Small intestine (tissue), 7 donors: ENCODE data around the gene POU2F1. TPM values are rescaled to one million over a fixed set of nuclear protein-coding genes. Genes with fewer than 3 reads are reported as not detected.

Source experiments
- DNase-seq, 2 donors: peaks; one replicate each; pipeline versions ENCODE4 v3.0.0 to v3.0.0-alpha.2; 2013
- FAIRE-seq: peaks from 2 replicates; lab custom pipeline; 2012; peaks lifted over from hg19 to GRCh38; lab: Jason Lieb, UNC
- H3K27ac ChIP-seq, 3 donors: one replicate each; pipeline ENCODE4 v1.5.1; 2013; ENCODE audit warnings: low read length in 2 of 3, mild to moderate bottlenecking in 2 of 3, control low read depth in 1 of 3, inconsistent platforms in 1 of 3, low read depth in 1 of 3, moderate library complexity in 1 of 3
- H3K27me3 ChIP-seq, 3 donors: one replicate each; pipeline ENCODE4 v1.6.1; 2013; ENCODE audit warnings: low read length in 3 of 3, inconsistent platforms in 1 of 3; ENCODE audit not compliant: control insufficient read depth in 3 of 3, insufficient read depth in 3 of 3
- H3K36me3 ChIP-seq, 3 donors: one replicate each; pipeline ENCODE4 v1.6.1; 2013; ENCODE audit warnings: low read length in 3 of 3, inconsistent platforms in 1 of 3, low read depth in 1 of 3, mild to moderate bottlenecking in 1 of 3, moderate library complexity in 1 of 3; ENCODE audit not compliant: control insufficient read depth in 3 of 3, insufficient read depth in 2 of 3
- H3K4me1 ChIP-seq, 3 donors: one replicate each; pipeline ENCODE4 v1.6.1; 2013; ENCODE audit warnings: low read length in 2 of 3, inconsistent platforms in 1 of 3, low read depth in 1 of 3, mild to moderate bottlenecking in 1 of 3, moderate library complexity in 1 of 3; ENCODE audit not compliant: control insufficient read depth in 3 of 3, insufficient read depth in 2 of 3
- H3K4me3 ChIP-seq, 3 donors: one replicate each; pipeline ENCODE4 v1.5.1; 2013; ENCODE audit warnings: low read length in 3 of 3, control low read depth in 1 of 3, inconsistent platforms in 1 of 3, low read depth in 1 of 3, mild to moderate bottlenecking in 1 of 3, moderate library complexity in 1 of 3
- H3K9me3 ChIP-seq, 2 donors: one replicate each; pipeline ENCODE4 v1.6.1; 2013; ENCODE audit warnings: low read depth in 1 of 2, low read length in 1 of 2; ENCODE audit not compliant: control insufficient read depth in 2 of 2, insufficient read depth in 1 of 2
- WGBS, 3 donors: extraction: QIAGEN DNeasy Blood & Tissue Kit; methylation state at CpG; one replicate each; pipeline ENCODE4 v1.1.7; 2013; 5-methylcytosine and 5-hydroxymethylcytosine counted together
- polyA plus RNA-seq, 4 donors: library from polyadenylated mRNA; stranded (reverse) in 3 of 4; unstranded in 1 of 4; fragments of 200-250 nt in 3 of 4; fragments of 120-200 nt in 1 of 4; gene quantifications; one replicate each; pipeline versions ENCODE4 v1.2.1 to v1.2.3, GENCODE V29; 2013
- donor health status: healthy with polysubstance abuse.
- donor health status: control.
- donor health status: control.
- donor health status: Bipolar disorder and iron deficiency.
- donor health status: healthy.

The POU2F1 gene
- polyA plus RNA-seq, 4 donors, result 0.81 to 8.9 (median 2.3) TPM

GRCh38 chr1:167262836-167263235, 42.1 kb downstream of the POU2F1 start:
- Histone ChIP-seq H3K4me3 (no peak overlapping the region), H3K4me1 (peaks cover 2 to 10% (median 3%) of the 10 kb centered on the region in 3 donors), H3K36me3 (no peaks in the 10 kb centered on the region), H3K9me3 (no peaks in the 10 kb centered on the region), H3K27me3 (no peaks in the 10 kb centered on the region), H3K27ac (no peak overlapping the region)
- DNase-seq (no peak), FAIRE-seq (no peak)

DNA sequence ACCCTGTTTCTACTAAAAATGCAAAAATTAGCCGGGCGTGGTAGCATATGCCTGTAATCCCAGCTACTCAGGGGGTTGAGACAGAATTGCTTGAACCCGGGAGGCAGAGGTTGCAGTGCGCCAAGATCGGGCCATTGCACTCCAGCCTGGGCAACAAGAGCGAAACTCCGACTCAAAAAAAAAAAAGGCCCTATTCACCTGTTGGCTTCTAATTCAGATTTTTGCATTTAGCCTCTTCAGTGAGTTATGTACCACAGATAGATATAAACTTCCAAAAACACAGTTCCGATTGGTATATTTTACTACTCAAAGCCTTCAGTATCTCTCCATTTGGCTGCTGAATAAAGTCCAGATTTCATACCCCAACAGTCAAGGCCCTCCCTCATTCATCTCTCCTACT, 42.7 kb downstream of the POU2F1 start:
- Histone ChIP-seq H3K4me3 (no peak overlapping the region), H3K4me1 (peaks cover 2 to 12% (median 3%) of the 10 kb centered on the region in 3 donors), H3K27me3 (no peaks in the 10 kb centered on the region), H3K27ac (peak overlapping the region in 1 of 3 donors; percentile 47), H3K36me3 (no peaks in the 10 kb centered on the region), H3K9me3 (no peaks in the 10 kb centered on the region)
- 94 to 98% (median 94%) methylated on average over 8 of the region's 8 CpGs for WGBS, 3 donors
- no peak for DNase-seq
- FAIRE-seq, result no peak

DNA sequence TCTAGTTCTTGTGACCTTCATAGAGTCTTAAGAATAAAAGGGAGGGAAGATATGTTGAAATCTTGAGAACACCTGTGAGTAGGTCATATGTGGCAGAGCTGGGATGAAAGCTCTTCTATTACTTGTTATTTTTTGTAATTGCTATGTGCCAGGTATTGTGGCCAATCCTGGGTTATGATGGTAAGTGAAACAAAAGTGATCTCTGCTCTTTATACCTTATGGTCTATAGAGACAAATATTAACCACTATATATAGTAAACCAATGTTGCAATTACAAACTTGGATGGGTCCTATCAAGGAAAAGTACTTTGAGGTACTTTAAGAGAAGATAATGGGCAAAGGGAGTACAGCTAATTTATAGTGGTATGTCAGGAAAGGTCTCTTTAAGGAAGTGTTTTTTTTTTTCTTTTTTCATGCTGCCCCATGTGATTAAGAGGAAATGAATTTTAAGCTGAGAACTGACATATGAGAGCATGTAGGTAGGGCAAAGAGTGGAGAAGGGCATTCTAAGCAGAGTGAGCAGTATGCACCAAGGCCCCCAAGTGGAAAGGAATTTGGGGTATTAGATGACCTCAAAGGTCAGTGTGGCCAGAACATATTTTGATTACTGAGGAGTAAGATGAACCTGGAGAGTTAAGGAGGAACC, 43.3 kb downstream of the POU2F1 start:
- FAIRE-seq, result no peak
- H3K9me3 ChIP-seq, result no peaks in the 10 kb centered on the region
- peak in 1 of 2 donors; percentile 46 for DNase-seq
- H3K4me1 ChIP-seq, result peaks cover 2 to 14% (median 3%) of the 10 kb centered on the region in 3 donors
- H3K36me3 ChIP-seq, result no peaks in the 10 kb centered on the region
- no peaks in the 10 kb centered on the region for H3K27me3 ChIP-seq
- peak overlapping the region in 1 of 3 donors; percentile 47 for H3K27ac ChIP-seq
- no peak overlapping the region for H3K4me3 ChIP-seq

DNA sequence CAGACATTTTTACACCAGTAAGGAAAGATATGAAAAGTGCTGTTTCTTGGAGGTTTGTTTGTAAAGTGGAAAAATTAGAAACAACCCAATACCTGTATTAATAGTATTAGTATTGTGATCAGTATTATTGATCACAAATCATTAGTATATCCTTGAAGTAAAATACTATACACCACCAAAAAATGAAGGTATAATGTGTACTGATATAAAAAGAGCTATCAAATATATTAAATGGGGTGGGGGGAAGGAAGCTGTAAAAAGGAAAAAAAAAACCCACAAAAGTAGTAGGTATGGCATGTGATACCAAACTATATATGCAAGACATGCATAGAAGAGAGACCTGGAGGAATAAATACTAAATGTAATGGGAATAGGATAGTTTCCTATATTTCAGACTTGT, 46.3 kb downstream of the POU2F1 start:
- Histone ChIP-seq H3K4me1 (peaks cover 2 to 14% (median 3%) of the 10 kb centered on the region in 3 donors), H3K9me3 (no peaks in the 10 kb centered on the region), H3K4me3 (no peak overlapping the region), H3K27ac (no peak overlapping the region), H3K27me3 (no peaks in the 10 kb centered on the region), H3K36me3 (no peaks in the 10 kb centered on the region)
- DNase-seq (no peak), FAIRE-seq (no peak)

DNA sequence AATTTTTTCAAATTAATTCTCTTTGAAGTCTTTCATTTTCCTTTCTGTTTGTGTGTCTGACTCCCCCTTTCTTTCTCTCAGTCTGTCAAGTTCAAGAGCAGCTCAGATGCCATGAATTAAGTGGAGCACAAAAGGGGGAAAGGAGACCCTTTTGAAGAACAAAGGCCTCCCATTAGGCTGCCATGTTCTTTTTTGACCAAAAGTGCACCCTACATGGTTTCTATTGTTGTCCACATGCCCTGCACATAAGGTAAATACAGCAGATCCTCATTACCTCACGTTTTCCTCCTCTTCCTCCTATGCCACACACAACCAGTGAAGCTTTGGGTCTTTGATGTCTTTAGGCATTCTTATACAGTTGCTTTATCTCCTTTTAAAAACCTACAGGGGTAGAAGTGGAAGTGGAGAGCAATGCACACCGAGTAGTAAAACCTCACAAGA, 47.7 kb downstream of the POU2F1 start:
- whole genome bisulfite sequencing, 3 donors, result 69 to 72% (median 70%) methylated on average over 2 of the region's 2 CpGs
- FAIRE-seq (no peak), DNase-seq (no peak)
- H3K4me1 ChIP-seq, result peaks cover 0 to 20% (median 0%) of the 10 kb centered on the region in 3 donors
- H3K36me3 ChIP-seq, result no peaks in the 10 kb centered on the region
- no peaks in the 10 kb centered on the region for H3K9me3 ChIP-seq
- no peaks in the 10 kb centered on the region for H3K27me3 ChIP-seq
- H3K27ac ChIP-seq, result no peak overlapping the region
- H3K4me3 ChIP-seq, result no peak overlapping the region

GRCh38 chr1:167270349-167271092, 49.8 kb downstream of the POU2F1 start:
- DNase-seq (no peak), FAIRE-seq (no peak)
- no peak overlapping the region for H3K27ac ChIP-seq
- no peaks in the 10 kb centered on the region for H3K9me3 ChIP-seq
- peaks cover 0 to 12% (median 0%) of the 10 kb centered on the region in 3 donors for H3K4me1 ChIP-seq
- H3K4me3 ChIP-seq, result no peak overlapping the region
- no peaks in the 10 kb centered on the region for H3K27me3 ChIP-seq
- WGBS, 3 donors, result 79 to 96% (median 88%) methylated on average over 1 of the region's 1 CpG
- no peaks in the 10 kb centered on the region for H3K36me3 ChIP-seq

DNA sequence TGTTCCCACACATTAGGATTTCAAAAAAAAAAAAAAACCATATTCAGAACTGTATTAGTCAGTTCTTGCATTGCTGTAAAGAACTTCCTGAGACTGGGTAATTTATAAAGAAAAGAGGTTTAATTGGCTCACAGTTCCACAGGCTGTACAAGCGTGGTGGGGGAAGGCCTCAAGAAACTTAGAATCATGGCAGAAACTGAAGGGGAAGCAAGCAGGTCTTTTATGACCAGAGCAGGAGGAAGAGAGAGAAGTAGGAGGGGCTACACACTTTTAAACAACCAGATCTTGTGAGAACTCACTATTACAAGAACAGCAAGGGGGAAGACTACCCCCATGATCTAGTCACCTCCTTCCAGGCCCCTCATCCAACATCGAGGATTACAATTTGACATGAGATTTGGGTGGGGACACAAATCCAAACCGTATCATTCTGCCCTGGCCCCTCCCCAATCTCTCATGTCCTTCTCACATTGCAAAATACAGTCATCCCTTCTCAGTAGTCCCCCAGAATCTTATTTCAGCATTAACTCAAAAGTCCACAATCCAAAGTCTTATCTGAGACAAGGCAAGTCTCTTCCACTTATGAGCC, 51.8 kb downstream of the POU2F1 start:
- H3K27ac ChIP-seq, result no peak overlapping the region
- H3K36me3 ChIP-seq, result no peaks in the 10 kb centered on the region
- no peak overlapping the region for H3K4me3 ChIP-seq
- peaks cover 0 to 12% (median 0%) of the 10 kb centered on the region in 3 donors for H3K4me1 ChIP-seq
- H3K27me3 ChIP-seq, result no peaks in the 10 kb centered on the region
- no peaks in the 10 kb centered on the region for H3K9me3 ChIP-seq
- WGBS, 3 donors, result 80 to 90% (median 86%) methylated on average over 3 of the region's 3 CpGs
- DNase-seq, result no peak
- FAIRE-seq, result no peak

DNA sequence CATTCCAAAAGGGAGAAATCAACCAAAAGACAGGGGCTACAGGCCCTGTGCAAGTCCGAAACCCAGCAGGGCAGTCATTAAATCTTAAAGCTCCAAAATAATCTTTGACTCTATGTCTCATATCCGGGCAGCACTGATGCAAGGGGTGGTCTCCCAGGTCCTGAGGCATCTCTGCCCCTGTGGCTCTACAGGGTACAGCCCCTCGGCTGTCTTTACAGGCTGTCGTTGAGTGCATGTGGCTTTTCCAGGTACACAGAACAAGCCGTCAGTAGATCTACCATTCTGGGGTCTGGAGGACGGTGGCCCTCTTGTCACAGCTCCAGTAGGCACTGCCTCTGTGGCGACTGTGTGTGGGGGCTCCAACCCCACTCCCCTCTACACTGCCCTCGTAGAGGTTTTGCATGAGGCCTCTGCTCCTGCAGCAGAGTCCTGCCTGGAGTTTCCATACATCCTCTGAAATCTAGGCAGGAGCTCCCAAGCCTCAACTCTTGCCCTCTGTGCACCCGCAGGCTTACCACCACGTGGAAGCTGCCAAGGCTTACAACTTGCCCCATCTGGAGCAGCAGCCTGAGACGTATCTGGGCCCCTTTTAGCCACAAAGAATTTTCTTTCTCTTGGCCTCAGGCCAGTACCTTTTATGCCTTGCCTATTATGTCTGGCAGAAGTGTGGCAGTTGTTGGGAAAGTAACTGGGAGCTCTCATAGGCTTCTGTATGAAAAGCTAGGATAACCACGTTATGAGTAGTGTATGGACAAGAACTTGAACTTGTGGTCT, 52.5 kb downstream of the POU2F1 start:
- peaks cover 0 to 11% (median 0%) of the 10 kb centered on the region in 3 donors for H3K4me1 ChIP-seq
- WGBS, 3 donors, result 60 to 71% (median 69%) methylated on average over 12 of the region's 12 CpGs
- no peak overlapping the region for H3K27ac ChIP-seq
- DNase-seq (no peak), FAIRE-seq (no peak)
- H3K9me3 ChIP-seq, result no peaks in the 10 kb centered on the region
- no peaks in the 10 kb centered on the region for H3K27me3 ChIP-seq
- no peak overlapping the region for H3K4me3 ChIP-seq
- no peaks in the 10 kb centered on the region for H3K36me3 ChIP-seq
